CD4-positive, alpha-beta T cell treated with Interleukin-15 for 4 hours (primary cell): ENCODE results near the gene ATP6V1E1.

Source experiments
- DNase-seq: peaks from one replicate; pipeline ENCODE4 v3.0.0-alpha.2; 2020; ENCODE audit warnings: low spot score

The ATP6V1E1 gene

DNA sequence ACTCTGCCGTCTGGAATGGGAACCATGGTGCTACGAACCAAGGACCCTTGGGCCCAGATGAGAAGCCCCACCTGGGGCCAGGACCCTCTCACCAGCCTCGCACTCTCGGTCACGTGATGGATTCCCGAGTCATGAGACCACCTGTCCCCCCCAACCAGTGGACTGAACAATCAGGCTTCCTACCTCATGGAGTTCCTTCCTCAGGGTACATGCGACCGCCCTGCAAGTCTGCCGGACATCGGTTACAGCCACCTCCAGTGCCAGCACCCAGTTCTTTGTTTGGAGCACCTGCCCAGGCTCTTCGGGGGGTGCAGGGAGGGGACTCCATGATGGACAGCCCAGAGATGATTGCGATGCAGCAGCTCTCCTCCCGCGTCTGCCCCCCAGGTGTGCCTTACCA lies 86.1 kb downstream of the ATP6V1E1 start:
- no peak for DNase-seq
